Mucosa of descending colon (tissue), 3 donors: ENCODE data around the gene UPP2. TPM values are rescaled to one million over a fixed set of nuclear protein-coding genes. Genes with fewer than 3 reads are reported as not detected.
A peak's percentile ranks its signal among the peaks of the same experiment; 100 is the strongest.

Source experiments
- ATAC-seq: fragments of 200-7000 bp; cut with Tn5 transposase; one replicate; pipeline ENCODE4 v1.9.1; 2020; ENCODE audit warnings: mild to moderate bottlenecking, moderate library complexity
- DNase-seq, 3 donors: peaks; one replicate each; pipeline ENCODE4 v3.0.0-alpha.2; 2020
- H3K36me3 ChIP-seq: fragments of 200-600 bp; one replicate; pipeline ENCODE4 v1.8.0; 2021; ENCODE audit warnings: low read depth, mild to moderate bottlenecking
- H3K4me1 ChIP-seq: fragments of 200-600 bp; one replicate; pipeline ENCODE4 v1.8.0; 2021; ENCODE audit warnings: low read depth, mild to moderate bottlenecking
- H3K4me3 ChIP-seq: fragments of 200-600 bp; one replicate; pipeline ENCODE4 v1.8.0; 2021; ENCODE audit warnings: mild to moderate bottlenecking
- H3K9me3 ChIP-seq: fragments of 200-600 bp; one replicate; pipeline ENCODE4 v1.8.0; 2021; ENCODE audit warnings: mild to moderate bottlenecking
- CTCF ChIP-seq: fragments of 200-600 bp; IDR thresholded peaks from one replicate; pipeline ENCODE4 v1.8.0; 2022; ENCODE audit warnings: antibody characterized with exemption, mild to moderate bottlenecking
- intact Hi-C, 2 donors: fragments of 100-400 bp; cut with DNase I in 1 of 2; cut with micrococcal nuclease in 1 of 2; formaldehyde crosslinking; loops; one replicate each; pipeline versions ENCODE4 v1.11.0 to v1.11.1; 2022; cut with DNase I, micrococcal nuclease
- total RNA-seq, 3 donors: library from RNA; stranded (reverse); fragmentation: NEBNext Ultra II Directional in 2 of 3; extraction: Animal tissue kit (Norgen Biotek cat#: 25700) in 2 of 3; gene quantifications; one replicate each; pipeline versions ENCODE4 v1.2.1 to v1.2.4, GENCODE V29; 2021 to 2023
- donor health status: DM: no; HTN: no; CAD: no; lungs with moderate emphysema.
- donor health status: DM: no; HTN: no; CAD: no.
- donor health status: DM: no; HTN: yes; CAD: no.

UPP2 gene
- total RNA-seq, 3 donors from 2014 or later, result not detected

- Histone ChIP-seq H3K4me1 (no peaks in the 10 kb centered on the region), H3K36me3 (no peaks in the 10 kb centered on the region), H3K4me3 (no peak overlapping the region), H3K9me3 (no peaks in the 10 kb centered on the region)
- no peak for DNase-seq
- ATAC-seq, result no peak
- intact Hi-C loops, result no loop called here
- no peak for TF ChIP-seq CTCF
Measured at GRCh38 chr2:158172719-158173118, 71.0 kb downstream of the UPP2 start.

GRCh38 chr2:158174495-158174894, 72.8 kb downstream of the UPP2 start:
- H3K36me3 ChIP-seq, result no peaks in the 10 kb centered on the region
- H3K9me3 ChIP-seq, result no peaks in the 10 kb centered on the region
- intact Hi-C loops, result no loop called here
- no peak for TF ChIP-seq CTCF
- no peaks in the 10 kb centered on the region for H3K4me1 ChIP-seq
- ATAC-seq, result peak; percentile 50
- no peak overlapping the region for H3K4me3 ChIP-seq
- DNase-seq, result no peak

- intact Hi-C loops, result no loop called here
- Histone ChIP-seq H3K9me3 (no peaks in the 10 kb centered on the region), H3K4me1 (no peaks in the 10 kb centered on the region), H3K36me3 (no peaks in the 10 kb centered on the region), H3K4me3 (no peak overlapping the region)
- no peak for TF ChIP-seq CTCF
- ATAC-seq, result no peak
- no peak for DNase-seq
Measured at GRCh38 chr2:158174956-158175355, 73.3 kb downstream of the UPP2 start.

- no peak for TF ChIP-seq CTCF
- intact Hi-C loops, result no loop called here
- Histone ChIP-seq H3K36me3 (no peaks in the 10 kb centered on the region), H3K4me1 (no peaks in the 10 kb centered on the region), H3K9me3 (no peaks in the 10 kb centered on the region), H3K4me3 (no peak overlapping the region)
- DNase-seq, result no peak
- ATAC-seq, result no peak
Measured at GRCh38 chr2:158178646-158179045, 77.0 kb downstream of the UPP2 start.

- Histone ChIP-seq H3K4me1 (no peaks in the 10 kb centered on the region), H3K4me3 (no peak overlapping the region), H3K9me3 (no peaks in the 10 kb centered on the region), H3K36me3 (no peaks in the 10 kb centered on the region)
- no peak for TF ChIP-seq CTCF
- ATAC-seq (no peak), DNase-seq (no peak)
- intact Hi-C loops, result no loop called here
Measured at GRCh38 chr2:158179660-158180059, 78.0 kb downstream of the UPP2 start.

- H3K4me1 ChIP-seq, result no peaks in the 10 kb centered on the region
- no peak for TF ChIP-seq CTCF
- intact Hi-C loops, result no loop called here
- DNase-seq (no peak), ATAC-seq (no peak)
- H3K4me3 ChIP-seq, result no peak overlapping the region
- H3K9me3 ChIP-seq, result no peaks in the 10 kb centered on the region
- H3K36me3 ChIP-seq, result no peaks in the 10 kb centered on the region
Measured at GRCh38 chr2:158181171-158181570, 79.5 kb downstream of the UPP2 start.
